ENCODE measurements around the gene TNNI3. TPM values are rescaled to one million over a fixed set of nuclear protein-coding genes. Genes with fewer than 3 reads are reported as not detected.
A peak's percentile ranks its signal among the peaks of the same experiment; 100 is the strongest.
"Not testable (repeated sequence)": the region's sequence is repeated elsewhere in the genome, so short reads cannot be mapped to it uniquely, and the experiment has no call there.

Gene TNNI3
- total RNA-seq, 1 donor from 2014 or later, result 7,865 TPM

- intact Hi-C loops (cut with DNase I), result loop anchor here (2.0 kb wide), 1 partner anchor 42 kb away; no protein-coding TSS in a partner anchor
- no peak for DNase-seq (ENCODE audit: low spot score)
These were observed 40.5 kb downstream of the TNNI3 start, which contains the start of gene PPP1R12C for GRCh38 chr19:55116859-55117662. TSS of gene PPP1R12C (minus strand) at chr19:55117637. CDS start at chr19:55117543, 94 bp downstream.

- intact Hi-C loops (cut with DNase I), result loop anchor here (2.0 kb wide), 1 partner anchor 42 kb away; no protein-coding TSS in a partner anchor
- peak; percentile 89 for DNase-seq (ENCODE audit: low spot score)
These were observed 41.2 kb downstream of the TNNI3 start for GRCh38 chr19:55116232-55116858.

GRCh38 chr19:55115446-55116065, 42.0 kb downstream of the TNNI3 start:
- no peak for DNase-seq (ENCODE audit: low spot score)
- intact Hi-C loops (cut with DNase I), result loop anchor here (2.0 kb wide), 1 partner anchor 43 kb away; no protein-coding TSS in a partner anchor

- no peak for DNase-seq (ENCODE audit: low spot score)
- intact Hi-C loops (cut with DNase I), result no loop called here
These were observed 42.9 kb downstream of the TNNI3 start for GRCh38 chr19:55114566-55115145.

GRCh38 chr19:55113570-55114039, 43.9 kb downstream of the TNNI3 start:
- intact Hi-C loops (cut with DNase I), result no loop called here
- DNase-seq (ENCODE audit: low spot score), result peak; percentile 91

GRCh38 chr19:55112777-55113569, 44.6 kb downstream of the TNNI3 start:
- DNase-seq (ENCODE audit: low spot score), result no peak
- intact Hi-C loops (cut with DNase I), result no loop called here

- intact Hi-C loops (cut with DNase I), result no loop called here
- no peak for DNase-seq (ENCODE audit: low spot score)
These were observed 45.2 kb downstream of the TNNI3 start for GRCh38 chr19:55112246-55112776.

- intact Hi-C loops (cut with DNase I), result no loop called here
- no peak for DNase-seq (ENCODE audit: low spot score)
These were observed 46.2 kb downstream of the TNNI3 start for GRCh38 chr19:55111238-55111831.

GRCh38 chr19:55109527-55110291, 47.8 kb downstream of the TNNI3 start:
- intact Hi-C loops (cut with DNase I), result no loop called here
- no peak for DNase-seq (ENCODE audit: low spot score)

- DNase-seq (ENCODE audit: low spot score); intact Hi-C loops (cut with DNase I): not testable (repeated sequence)
These were observed 50.3 kb downstream of the TNNI3 start for GRCh38 chr19:55107252-55107651.

GRCh38 chr19:55106591-55106990, 50.9 kb downstream of the TNNI3 start:
- intact Hi-C loops (cut with DNase I), result no loop called here

GRCh38 chr19:55105237-55105636, 52.3 kb downstream of the TNNI3 start:
- intact Hi-C loops (cut with DNase I), result no loop called here
- no peak for DNase-seq (ENCODE audit: low spot score)

More at GRCh38 chr19:55106591-55106990, 50.9 kb downstream of the TNNI3 start:
- no peak for DNase-seq (ENCODE audit: low spot score)

GRCh38 chr19:55103190-55103589, 54.3 kb downstream of the TNNI3 start:
- DNase-seq (ENCODE audit: low spot score), result no peak
- intact Hi-C loops (cut with DNase I), result no loop called here

Small RNA genes lying within 50 kb of the gene (microRNA-seq; reads per million reads assigned to microRNA genes)
- gene MIR7975, result not detected

Other genes starting within 250 kb of the TNNI3 start
- not detected for gene NLRP7, start 210.2 kb downstream of the TNNI3 start, total RNA-seq
- 0.86 TPM for gene NLRP2, start 191.4 kb downstream of the TNNI3 start, total RNA-seq
- 0.65 TPM for gene GP6, start 119.5 kb downstream of the TNNI3 start, total RNA-seq
- gene RDH13, start 94.6 kb downstream of the TNNI3 start, total RNA-seq, result 43.4 TPM
- 1.9 TPM for gene EPS8L1, start 81.9 kb downstream of the TNNI3 start, total RNA-seq
- gene PPP1R12C, start 40.1 kb downstream of the TNNI3 start, total RNA-seq, result 215 TPM
- gene TNNT1, start 8.5 kb downstream of the TNNI3 start, total RNA-seq, result 187 TPM
- 3.4 TPM for gene DNAAF3, start 8.9 kb upstream of the TNNI3 start, total RNA-seq
- gene SYT5, start 22.6 kb upstream of the TNNI3 start, total RNA-seq, result 0.30 TPM
- 3.7 TPM for gene PTPRH, start 51.8 kb upstream of the TNNI3 start, total RNA-seq
- gene TMEM86B, start 71.0 kb upstream of the TNNI3 start, total RNA-seq, result 1.6 TPM
- gene PPP6R1, start 101.3 kb upstream of the TNNI3 start, total RNA-seq, result 43.0 TPM
- 24.6 TPM for gene HSPBP1, start 122.4 kb upstream of the TNNI3 start, total RNA-seq
- 8.8 TPM for gene BRSK1, start 126.3 kb upstream of the TNNI3 start, total RNA-seq
- 0.62 TPM for gene TMEM150B, start 167.6 kb upstream of the TNNI3 start, total RNA-seq
- gene KMT5C, start 182.1 kb upstream of the TNNI3 start, total RNA-seq, result 6.1 TPM
- not detected for gene COX6B2, start 197.0 kb upstream of the TNNI3 start, total RNA-seq
- gene GARIN5B, start 205.5 kb upstream of the TNNI3 start, total RNA-seq, result not detected
- not detected for gene IL11, start 212.7 kb upstream of the TNNI3 start, total RNA-seq
- not detected for gene TMEM190, start 219.1 kb upstream of the TNNI3 start, total RNA-seq
- 0.65 TPM for gene TMEM238, start 226.6 kb upstream of the TNNI3 start, total RNA-seq
- gene RPL28, start 228.2 kb upstream of the TNNI3 start, total RNA-seq, result 479 TPM